Suppressor macrophage treated with lipopolysaccharide for 4 hours (primary cell): Measurements from ENCODE around the gene GALNS.

Experiments used
- DNase-seq: peaks from one replicate; pipeline ENCODE4 v3.0.0-alpha.2; 2020

Gene GALNS

GRCh38 chr16:88855176-88855575, 1.6 kb downstream of the GALNS start:
- peak; percentile 46 for DNase-seq

DNA sequence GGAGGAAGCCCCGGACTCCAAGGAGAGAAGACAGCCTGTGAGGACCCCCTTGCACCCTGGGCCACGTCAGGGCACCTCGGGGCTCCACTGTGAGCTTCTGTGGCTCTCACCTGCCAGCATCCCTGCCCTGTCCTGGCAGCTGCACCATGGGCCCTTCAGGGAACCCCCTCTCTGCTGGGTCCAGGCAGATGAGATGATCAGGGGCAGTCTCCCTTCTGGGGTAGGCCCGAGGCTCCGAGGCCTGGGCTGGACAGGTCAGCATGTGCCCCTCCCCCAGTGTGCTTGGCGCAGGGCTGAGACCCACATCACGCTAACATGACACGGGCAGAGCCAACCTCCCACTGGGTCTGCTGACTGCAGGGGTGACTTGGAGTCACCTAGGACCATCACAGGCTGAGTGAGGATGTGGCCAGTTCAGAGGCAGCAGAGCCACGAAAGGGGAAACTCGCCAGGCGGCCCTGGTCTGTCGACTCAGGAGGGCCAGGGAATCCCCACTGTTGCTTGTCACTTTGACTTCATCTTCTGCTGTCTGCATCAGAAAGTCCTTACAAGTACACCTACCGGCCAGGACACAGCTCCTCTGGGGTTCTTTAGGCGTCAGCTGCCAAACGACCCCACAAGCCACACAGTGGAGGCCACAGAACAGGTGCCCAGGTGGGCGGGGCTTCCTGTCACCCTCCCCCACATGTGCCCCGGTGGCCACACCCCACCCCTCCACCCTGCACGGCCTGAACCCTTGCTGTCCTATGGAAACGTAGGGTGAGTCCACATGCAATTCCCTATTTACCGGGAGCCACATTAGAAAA, 2.2 kb downstream of the GALNS start:
- peak; percentile 81 for DNase-seq

- peak; percentile 55 for DNase-seq
These were observed 3.3 kb downstream of the GALNS start for GRCh38 chr16:88853325-88853941.

DNA sequence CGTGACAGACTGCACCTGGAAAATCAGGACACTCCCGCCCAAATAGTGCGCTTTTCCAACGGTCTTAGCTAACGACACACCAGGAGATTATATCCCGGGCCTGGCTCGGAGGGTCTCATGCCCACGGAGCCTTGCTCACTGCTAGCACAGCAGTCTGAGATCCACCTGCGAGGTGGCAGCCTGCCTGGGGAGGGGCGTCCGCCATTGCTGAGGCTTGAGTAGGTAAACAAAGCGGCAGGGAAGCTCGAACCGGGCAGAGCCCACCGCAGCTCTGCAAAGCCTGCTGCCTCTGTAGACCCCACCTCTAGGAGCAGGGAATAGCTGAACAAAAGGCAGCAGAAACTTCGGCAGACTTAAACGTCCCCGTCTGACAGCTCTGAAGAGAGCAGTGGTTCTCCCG, 5.1 kb downstream of the GALNS start:
- DNase-seq, result no peak

- DNase-seq, result no peak
These were observed 6.1 kb downstream of the GALNS start for GRCh38 chr16:88850531-88851199.

- no peak for DNase-seq
These were observed 8.2 kb downstream of the GALNS start for GRCh38 chr16:88848557-88848956.

DNA sequence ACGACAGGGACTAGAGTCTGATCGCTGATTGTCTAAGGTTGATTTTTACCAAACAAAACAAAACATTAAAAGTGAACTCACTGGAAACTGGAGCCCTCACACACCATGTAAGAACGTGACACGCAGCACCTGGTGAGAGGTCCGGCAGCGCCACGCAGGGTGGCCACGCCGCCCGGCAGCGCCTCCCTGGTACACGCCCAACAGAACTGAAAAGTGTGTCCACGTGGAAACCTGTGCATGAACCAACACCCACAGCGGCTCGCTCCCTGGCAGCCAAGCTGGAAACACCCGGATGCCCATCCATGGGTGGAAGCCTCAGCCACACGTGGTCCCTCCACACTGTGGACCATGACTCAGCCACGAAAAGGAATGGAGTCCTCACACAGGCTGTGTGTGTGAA, 9.1 kb downstream of the GALNS start:
- no peak for DNase-seq

- DNase-seq, result peak; percentile 71
These were observed 10.7 kb downstream of the GALNS start for GRCh38 chr16:88846088-88846487.

GRCh38 chr16:88844419-88845036, 12.2 kb downstream of the GALNS start:
- DNase-seq, result no peak

DNA sequence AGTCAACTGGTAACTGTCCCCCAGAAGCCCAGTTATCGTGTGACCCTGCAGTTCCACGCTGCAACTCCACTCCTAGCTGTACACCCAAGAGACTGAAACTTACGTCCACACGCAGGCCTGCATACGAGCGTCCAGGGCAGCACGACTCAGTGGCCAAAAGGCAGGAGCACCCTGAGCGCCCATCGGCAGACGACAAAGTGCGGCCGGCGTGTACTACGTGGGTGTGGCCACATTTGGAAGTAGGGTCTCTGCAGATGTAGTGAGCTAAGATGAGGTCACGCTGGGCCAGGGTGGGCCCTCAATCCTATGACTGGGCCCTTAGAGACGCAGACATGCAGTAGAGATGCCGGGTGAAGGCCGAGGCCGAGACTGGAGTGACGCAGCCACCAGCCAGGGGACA, 13.5 kb downstream of the GALNS start:
- DNase-seq, result no peak

- DNase-seq, result no peak
These were observed 13.9 kb downstream of the GALNS start for GRCh38 chr16:88842806-88843205.

DNA sequence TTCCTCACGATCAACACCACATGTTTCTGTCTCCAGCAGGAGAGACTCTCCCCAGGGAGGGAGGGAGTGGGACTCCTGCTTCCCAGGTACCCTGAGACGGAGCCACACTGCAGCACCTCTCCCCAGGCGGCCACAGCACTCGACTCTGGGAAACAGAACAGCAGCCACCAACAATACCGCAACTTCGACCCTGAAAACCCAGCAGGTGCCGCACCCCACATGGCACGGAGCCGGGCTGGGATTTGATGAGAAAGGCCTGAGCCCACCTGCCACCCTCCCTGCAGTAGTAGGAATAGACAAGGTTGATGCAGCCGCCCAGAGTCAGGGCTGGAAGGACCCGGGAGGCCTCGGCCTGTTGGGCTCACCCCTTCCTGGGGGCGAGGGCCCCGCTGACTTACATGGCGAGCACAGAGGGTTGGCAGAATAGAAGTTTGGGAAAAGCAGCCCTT, 14.4 kb downstream of the GALNS start:
- no peak for DNase-seq

- DNase-seq, result no peak
These were observed 15.0 kb downstream of the GALNS start for GRCh38 chr16:88841521-88842307.

- no peak for DNase-seq
These were observed 16.0 kb downstream of the GALNS start for GRCh38 chr16:88840600-88841215.

- peak; percentile 8 for DNase-seq
These were observed 16.8 kb downstream of the GALNS start for GRCh38 chr16:88839745-88840599.

DNA sequence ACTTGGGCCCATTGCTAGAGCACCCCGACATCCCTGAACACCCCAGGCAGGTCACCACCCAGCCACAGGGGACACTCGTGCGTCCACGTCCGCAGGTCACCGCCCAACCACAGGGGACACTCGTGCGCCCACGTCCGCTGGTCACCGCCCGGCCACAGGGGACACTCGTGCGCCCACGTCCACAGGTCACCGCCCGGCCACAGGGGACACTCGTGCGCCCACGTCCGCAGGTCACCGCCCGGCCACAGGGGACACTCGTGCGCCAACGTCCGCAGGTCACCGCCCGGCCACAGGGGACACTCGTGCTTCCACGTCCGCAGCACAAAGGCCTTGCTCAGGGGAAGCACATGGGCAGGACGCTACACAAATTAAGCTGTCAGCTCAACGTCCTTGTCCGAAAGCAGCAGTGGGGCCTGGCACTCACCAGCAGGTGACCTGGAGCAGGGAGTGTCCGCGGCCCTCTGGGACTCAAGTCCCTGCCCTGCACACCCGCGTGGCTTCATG, 17.7 kb downstream of the GALNS start:
- no peak for DNase-seq

DNA sequence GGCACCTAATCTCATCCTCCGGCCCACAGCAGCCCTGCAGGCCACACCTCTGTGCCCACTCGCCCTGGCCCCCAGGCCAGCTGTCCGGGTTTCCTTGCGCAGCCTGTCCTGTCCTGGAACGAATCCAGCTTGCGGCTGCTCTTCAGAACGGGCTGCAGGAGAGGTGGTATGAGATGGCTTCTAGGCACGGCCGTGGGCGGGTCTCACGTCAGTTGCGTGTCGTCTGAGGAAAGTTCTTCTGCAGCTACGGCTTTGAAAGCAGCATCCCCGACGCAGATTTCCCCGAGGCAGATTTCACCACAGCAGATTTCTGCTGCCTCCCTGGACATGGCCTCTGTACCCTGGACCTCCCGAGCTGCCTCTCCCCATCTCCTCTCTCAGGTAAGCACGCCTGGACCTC, 18.2 kb downstream of the GALNS start:
- DNase-seq, result no peak

DNA sequence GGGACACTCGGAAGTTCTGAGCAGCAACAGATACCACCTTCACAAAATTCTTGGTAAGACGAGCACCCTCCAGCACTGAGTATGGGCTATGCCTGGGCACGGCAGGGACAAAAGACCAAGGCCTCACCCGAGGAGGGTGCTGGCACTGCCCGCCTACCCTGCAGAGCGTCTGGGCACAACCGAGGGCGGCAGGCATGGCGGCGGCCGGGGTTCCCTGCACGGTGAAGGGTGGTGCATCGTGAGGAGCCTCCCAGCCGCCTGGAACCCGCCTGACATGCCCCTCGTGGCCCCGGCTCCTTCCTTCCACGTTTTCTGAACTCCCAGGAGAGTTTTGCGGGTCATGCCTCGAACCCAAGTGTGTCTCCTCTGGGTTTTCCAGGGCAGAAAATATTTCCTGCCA, 18.9 kb downstream of the GALNS start:
- no peak for DNase-seq

DNA sequence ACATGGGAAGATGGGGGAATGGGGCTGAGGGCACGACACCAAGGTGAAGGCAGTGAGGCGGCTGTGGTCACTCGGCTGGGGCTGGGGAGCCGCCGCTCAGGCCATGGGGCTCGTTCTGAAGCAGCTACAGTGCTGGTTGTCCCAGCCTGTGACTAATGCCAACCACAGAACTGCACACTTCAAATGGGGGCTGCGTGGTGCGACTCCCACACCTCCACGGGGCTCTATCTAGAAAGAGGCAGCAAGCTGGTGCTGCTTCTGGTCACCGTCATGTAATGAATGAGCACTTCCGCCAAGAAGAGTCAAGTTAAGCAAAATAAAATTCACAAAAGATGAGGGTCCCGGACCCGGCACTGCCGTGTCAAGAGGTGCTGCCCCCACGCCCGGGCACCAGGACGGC, 20.0 kb downstream of the GALNS start:
- no peak for DNase-seq

DNA sequence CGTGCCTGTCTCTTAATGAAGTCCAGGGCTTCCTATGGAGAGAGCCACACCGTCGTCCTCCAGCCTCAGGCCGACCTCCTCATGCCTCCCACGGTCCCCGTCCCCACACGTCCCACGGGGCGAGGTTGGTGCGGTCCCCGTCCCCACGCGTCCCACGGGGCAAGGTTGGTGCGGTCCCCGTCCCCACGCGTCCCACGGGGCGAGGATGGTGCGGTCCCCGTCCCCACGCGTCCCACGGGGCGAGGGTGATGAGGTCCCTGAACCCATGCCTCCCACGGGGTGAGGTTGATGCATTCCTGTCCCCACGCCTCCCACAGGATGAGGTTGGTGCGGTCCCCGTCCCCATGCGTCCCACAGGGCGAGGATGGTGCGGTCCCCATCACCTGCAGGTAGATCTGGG, 20.9 kb downstream of the GALNS start:
- DNase-seq, result no peak

GRCh38 chr16:88835383-88835782, 21.4 kb downstream of the GALNS start:
- no peak for DNase-seq
